ENCODE measurements around the gene CPEB3.
"Not testable (repeated sequence)": the region's sequence is repeated elsewhere in the genome, so short reads cannot be mapped to it uniquely, and the experiment has no call there.

Gene CPEB3

GRCh38 chr10:92208157-92208720, 82.6 kb downstream of the CPEB3 start:
- no peak for DNase-seq

- DNase-seq = no peak
These were observed 83.8 kb downstream of the CPEB3 start for GRCh38 chr10:92207061-92207460.

GRCh38 chr10:92203919-92204623, 86.8 kb downstream of the CPEB3 start:
- DNase-seq = peak; percentile 61 to 86

- DNase-seq = no peak
These were observed 88.3 kb downstream of the CPEB3 start for GRCh38 chr10:92202536-92202935.

GRCh38 chr10:92200564-92200963, 90.3 kb downstream of the CPEB3 start:
- DNase-seq = no peak

- DNase-seq = no peak
These were observed 103.8 kb downstream of the CPEB3 start for GRCh38 chr10:92187101-92187500.

GRCh38 chr10:92184977-92185376, 105.9 kb downstream of the CPEB3 start:
- DNase-seq = peak in 1 of 2 experiments; percentile 54

GRCh38 chr10:92183199-92183598, 107.7 kb downstream of the CPEB3 start:
- DNase-seq = no peak

GRCh38 chr10:92181575-92181974, 109.3 kb downstream of the CPEB3 start:
- peak in 1 of 2 experiments; percentile 14 for DNase-seq

- no peak for DNase-seq
These were observed 110.5 kb downstream of the CPEB3 start for GRCh38 chr10:92180399-92180798.

GRCh38 chr10:92177546-92177945, 113.3 kb downstream of the CPEB3 start:
- no peak for DNase-seq

- no peak for DNase-seq
These were observed 115.7 kb downstream of the CPEB3 start for GRCh38 chr10:92175164-92175563.

GRCh38 chr10:92173996-92174395, 116.9 kb downstream of the CPEB3 start:
- DNase-seq = no peak

- no peak for DNase-seq
These were observed 126.7 kb downstream of the CPEB3 start for GRCh38 chr10:92164036-92164696.

- no peak for DNase-seq
These were observed 128.3 kb downstream of the CPEB3 start for GRCh38 chr10:92162541-92162940.

GRCh38 chr10:92156874-92157773, 133.8 kb downstream of the CPEB3 start:
- no peak for DNase-seq

- no peak for DNase-seq
These were observed 140.1 kb downstream of the CPEB3 start for GRCh38 chr10:92150823-92151222.

GRCh38 chr10:92149261-92149660, 141.6 kb downstream of the CPEB3 start:
- DNase-seq = no peak

- no peak for DNase-seq
These were observed 144.1 kb downstream of the CPEB3 start for GRCh38 chr10:92146781-92147180.

- DNase-seq = no peak
These were observed 144.8 kb downstream of the CPEB3 start for GRCh38 chr10:92146107-92146506.

GRCh38 chr10:92142949-92143348, 147.9 kb downstream of the CPEB3 start:
- no peak for DNase-seq

GRCh38 chr10:92142512-92142911, 148.4 kb downstream of the CPEB3 start:
- no peak for DNase-seq

GRCh38 chr10:92141147-92141546, 149.7 kb downstream of the CPEB3 start:
- DNase-seq = not testable (repeated sequence)
